Right lung (tissue), 5 donors: ENCODE measurements around the gene ASTN2. TPM values are rescaled to one million over a fixed set of nuclear protein-coding genes. Genes with fewer than 3 reads are reported as not detected.

Source experiments
- DNase-seq, 2 donors: peaks; one replicate each; pipeline ENCODE4 v3.0.0-alpha.2; 2013
- polyA plus RNA-seq, 5 donors: library from polyadenylated mRNA; unstranded; fragments of 120-200 nt; gene quantifications; one replicate each; pipeline versions ENCODE4 v1.2.1 to v1.2.3, GENCODE V29; 2013; ENCODE audit warnings: inconsistent platforms in 1 of 5, low replicate concordance in 1 of 5; ENCODE audit not compliant: insufficient read length in 5 of 5, insufficient read depth in 1 of 5

Gene ASTN2
- polyA plus RNA-seq, 5 donors: 4.4 to 5.2 (median 4.8) TPM

DNA sequence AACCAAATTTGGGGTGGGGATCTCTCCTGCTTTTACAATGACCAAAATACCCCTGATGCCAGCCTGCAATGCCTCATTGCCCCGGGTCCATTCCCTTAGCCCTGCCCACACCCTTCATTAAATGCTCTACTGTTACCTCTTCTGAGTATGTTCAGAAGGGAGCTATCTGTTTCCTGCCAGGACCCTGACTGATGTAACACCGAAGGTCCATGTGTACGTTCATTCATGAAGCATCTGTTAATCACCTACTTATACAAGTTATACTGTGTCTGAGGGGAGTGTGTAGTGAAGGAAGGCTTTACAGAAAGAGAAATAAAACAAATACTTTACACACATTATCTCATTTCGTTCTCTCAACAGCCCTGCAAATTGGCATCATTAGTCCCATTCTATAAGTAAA, 51.9 kb downstream of the ASTN2 start:
- DNase-seq: no peak

DNA sequence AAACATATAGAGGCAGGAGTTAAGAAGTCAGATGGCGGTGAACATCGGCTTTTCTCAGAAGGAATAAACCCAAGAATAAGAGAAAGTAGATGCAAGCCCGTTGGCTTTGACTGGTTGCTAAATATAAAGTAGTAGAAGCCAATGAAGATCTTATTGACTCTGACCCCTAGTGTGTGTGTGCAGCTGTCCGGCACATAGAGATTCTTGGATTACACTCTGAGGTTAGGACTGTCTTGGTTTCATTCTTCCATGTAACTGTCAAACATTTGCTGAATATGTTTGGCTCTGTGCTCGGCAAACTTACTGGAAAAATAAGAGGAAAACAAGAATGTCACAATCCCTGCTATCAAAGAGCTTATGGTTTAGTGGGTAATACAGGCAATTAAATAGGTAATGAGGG, 54.9 kb downstream of the ASTN2 start:
- no peak for DNase-seq

DNA sequence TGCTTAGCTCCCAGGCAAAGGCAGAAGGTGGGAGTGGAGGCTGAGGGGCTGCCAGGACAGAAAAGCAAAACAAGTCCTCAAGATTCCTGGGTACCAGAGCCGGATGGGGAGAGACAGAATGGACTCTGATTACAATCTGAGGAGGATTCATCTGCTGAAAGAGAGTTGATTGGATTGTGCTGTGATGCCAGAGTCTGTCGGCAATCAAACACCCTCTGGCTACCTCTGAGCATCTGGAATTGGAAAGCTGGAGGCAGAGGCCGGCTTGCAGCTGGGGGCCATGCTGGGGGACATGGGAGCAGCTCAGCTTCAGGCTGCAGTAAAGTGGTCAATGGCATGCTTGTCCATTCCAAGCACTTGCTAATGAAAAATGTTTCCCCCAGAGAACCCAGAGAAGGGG, 59.3 kb downstream of the ASTN2 start:
- DNase-seq: no peak

DNA sequence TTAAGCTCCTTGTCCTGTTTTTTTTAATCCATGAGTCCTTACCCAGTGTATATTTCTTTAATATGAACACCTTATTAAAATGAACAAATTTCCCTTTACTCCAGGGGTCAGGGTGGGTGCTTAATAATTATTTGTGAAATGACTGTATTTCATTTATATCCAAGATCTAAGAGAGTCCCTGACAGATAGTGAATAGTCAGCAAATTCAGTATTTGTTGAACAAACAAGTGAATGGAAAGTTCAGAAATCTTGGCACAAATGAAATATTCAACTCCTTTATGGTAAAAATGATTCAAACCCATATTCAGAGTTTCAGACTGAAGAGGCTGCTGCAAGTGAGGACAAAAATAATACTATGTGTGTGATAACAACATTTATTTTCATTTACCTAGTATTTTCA, 59.9 kb downstream of the ASTN2 start:
- no peak for DNase-seq

DNA sequence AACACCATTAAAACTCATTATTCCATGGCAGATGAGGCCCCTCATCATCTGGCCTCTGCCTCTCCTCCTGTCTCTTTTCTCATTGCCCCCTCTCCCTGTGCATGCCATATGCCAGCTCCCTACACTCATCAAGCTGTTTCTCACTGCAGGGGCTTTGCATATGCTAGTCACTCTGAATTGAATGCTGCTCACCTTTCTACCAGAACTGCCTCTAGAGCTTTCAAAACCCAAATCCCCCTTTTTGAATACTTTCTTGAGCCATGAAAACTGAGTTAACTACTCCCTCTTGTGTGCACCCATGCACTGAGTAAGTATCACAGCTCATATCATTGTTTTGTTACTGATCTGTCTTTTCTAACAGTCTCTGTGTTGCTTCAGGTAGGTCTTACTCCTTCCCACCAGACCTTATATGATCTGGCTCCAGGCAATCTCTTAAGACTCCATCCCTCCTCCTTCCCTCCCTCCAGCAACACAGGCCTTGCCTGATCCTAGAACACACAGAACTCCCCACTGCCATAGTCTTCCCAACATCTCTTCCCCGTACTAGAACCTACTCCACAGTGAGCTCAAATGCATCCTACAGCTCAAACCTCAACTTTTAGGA, 60.5 kb downstream of the ASTN2 start:
- DNase-seq: no peak

DNA sequence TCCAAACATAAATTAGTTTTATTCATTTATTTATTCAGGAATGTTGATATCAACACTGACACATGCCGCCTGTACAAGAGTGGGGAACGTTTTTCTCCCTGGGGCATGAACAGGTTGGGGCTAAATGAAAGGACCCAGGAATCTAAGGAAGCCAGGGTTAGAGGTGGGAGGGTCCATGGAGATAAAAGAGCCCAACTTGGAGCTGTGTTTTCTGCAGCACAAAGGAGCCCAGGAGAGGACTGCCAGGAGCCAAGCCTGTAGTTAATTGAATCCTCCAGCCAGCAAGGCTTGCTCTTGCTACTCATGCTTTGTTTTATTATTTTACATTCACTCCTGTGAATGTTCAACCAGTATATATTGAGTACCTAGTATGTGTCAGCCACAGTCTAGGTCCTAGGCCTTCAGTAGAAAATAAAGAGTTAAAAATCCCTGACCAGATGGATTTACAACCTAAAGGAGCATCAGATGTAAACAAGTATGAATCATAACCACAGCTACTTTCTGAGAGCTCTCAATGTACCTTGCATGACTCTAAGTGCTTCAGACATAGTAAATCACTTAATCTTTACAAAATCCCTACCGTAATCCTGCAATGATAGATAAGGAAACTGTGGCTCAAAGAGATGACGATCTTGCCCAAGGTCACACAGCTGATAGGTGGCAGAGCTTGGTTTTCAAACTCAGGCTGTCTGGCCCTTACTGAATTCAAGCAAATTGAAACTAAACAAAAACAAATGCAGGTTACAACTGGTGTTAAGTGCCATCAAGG, 69.8 kb downstream of the ASTN2 start:
- DNase-seq: no peak

DNA sequence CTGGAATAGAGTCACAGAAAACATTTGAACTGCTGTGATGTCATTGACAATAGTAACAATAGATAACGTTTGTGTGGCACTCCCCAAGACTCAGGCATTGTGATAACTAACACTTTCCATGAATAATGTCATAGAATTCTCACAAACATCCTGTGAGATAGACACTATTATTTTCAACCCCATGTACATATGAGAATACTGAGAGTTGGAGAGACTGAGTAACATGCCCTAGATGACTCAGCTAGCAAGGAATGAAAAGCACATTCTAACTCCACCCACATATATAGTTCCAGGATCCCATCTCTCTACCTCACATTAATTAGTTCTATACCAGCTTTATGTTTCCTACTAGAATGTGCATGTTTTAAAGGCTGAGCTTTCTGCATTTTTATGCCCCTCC, 71.4 kb downstream of the ASTN2 start:
- no peak for DNase-seq

DNA sequence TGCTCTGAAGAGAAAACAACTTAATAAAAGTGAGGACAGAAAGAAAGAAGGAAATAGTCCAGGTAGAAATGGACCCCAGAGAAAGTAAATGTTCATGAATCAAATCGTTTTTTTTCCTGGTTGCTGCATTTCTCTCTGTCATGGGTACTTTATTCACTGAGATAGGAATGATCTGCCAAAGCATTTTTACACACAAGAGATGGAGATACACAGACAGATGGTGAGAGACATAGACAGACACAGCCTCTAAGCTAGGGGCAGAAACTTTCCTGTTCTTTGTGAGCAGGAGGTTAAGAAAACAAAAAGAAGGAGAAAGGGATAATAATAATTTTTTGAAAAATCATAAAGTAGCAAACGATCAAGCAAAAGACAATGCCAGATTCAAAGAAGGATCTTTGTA, 73.7 kb downstream of the ASTN2 start:
- no peak for DNase-seq

DNA sequence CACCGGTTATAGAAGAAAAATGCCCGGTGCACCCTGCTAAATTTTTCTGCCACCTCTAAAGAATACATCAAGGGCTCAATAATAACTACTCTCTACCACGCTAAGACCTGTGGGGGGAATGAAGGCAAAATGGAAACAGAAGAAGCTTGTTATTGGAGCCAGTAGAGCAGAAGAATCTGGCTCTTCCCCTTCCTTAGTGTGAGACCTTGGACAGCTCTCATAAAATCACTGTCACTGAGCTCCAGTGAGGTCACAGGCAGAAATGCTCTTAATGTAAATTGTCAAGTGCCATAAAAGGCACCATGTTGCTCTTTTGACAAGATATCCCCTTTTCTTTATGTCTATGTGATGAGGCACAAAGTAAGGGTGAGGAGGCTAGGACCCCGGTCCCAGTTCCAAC, 74.4 kb downstream of the ASTN2 start:
- no peak for DNase-seq

DNA sequence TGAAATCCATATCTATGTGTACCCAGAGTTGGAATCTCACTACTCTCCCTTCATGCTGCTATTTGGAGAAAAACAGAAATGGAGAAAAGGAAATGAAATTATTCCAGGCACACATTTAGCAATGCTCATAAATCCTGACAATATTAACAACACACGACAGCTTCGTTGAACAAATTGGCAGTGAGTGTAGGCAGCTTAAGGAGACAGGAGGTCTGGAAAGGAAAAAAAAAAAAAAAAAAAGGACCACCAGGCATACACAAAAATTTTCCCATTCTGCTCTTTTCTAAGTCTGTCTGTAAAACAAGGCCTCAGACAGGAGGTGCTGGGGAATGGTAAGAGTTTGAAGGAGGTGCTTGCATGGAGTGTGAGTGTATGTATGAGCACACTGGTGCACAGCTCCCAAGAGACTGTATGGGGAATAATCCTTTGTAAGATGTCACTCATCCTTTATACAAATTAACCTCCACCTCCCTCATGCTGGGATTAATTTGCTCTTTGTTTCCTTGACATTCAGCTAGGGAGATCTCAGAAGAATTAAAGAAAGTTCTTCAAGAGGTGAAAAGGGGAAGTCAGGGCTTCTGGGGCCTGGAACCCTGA, 78.9 kb downstream of the ASTN2 start:
- peak in 1 of 2 donors; percentile 1 for DNase-seq

DNA sequence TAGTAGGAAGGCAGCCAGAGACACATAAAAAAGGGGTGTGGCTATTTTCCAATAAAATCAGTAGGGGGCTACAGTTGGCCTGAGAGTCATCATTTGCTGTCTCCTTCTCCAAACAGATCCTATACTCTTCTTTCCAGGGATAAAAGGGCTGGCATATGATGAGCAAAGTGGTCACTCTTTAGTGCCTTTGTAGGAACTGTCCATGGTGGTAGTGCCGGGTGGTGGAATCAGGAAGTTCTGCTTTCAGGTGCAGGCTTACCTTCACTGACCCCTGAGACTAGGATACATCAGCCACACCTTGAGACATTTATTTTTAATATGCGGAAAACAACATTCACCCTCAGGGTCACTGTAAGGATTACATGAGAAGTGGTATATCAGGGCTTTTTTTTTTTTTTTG, 80.8 kb downstream of the ASTN2 start:
- no peak for DNase-seq

DNA sequence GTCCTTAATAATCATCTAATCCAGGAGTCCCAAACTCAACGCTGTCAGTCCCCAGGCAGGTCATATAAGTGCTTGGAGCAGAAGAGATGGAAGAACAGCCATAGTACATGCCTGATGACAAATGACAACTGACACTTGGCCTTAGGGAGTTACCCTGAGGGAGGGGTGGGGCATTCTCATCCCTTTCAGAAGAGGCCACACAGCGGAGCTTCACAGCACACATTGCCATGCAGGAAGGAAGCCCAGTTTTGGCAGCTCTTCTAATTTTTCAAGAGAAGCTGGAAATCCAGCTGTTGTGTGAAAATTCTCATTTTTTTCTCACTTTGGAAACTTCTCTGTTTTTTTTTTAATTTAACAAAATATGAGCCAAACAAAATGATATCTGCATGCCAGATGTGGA, 89.0 kb downstream of the ASTN2 start:
- no peak for DNase-seq

DNA sequence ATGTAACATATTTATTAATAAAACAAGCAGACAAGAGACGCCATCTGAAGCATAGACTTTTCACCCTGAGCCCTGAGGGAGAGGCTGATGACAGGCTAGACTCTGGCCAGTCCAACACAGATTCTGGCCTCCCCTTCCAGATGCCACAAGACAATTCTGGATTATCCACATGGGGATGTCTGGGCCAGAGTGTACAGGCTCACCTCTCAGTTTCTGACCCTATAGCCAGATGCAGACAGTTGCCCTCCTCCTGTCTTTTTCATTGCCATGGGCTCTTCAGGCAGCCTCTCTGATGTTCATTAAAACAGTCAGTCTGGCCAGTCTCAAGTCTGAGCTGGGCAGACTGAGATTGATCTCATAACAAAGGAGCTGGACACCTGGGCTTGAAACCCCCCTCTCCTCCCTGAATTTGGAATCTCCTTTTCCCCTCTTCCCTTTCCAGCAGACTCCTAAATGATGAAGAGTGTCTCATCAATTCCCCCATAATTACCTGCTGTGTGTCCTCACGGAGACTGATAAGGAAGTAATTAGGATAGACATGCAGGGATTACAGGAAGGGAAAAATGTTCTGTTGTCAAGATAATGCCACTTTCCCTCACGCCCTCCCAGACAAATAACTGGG, 89.6 kb downstream of the ASTN2 start:
- no peak for DNase-seq

DNA sequence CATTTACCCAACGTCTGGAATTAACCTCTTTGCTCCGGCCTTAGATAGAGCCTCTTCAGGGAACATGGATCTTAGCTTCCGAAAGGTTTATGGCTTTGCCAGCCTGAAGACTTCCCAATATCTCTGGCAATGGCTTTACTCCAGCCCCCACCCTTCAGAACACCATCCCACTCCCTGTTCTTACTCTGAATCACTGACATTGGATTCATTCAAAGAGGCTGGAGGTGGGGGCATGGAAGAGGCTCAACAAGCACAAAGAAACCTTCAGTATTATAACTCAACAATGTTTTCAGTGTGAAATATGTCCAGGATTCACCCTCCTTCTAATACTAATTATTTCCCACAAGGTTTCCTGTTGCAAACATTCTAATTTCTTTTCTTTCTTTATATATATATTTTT, 91.5 kb downstream of the ASTN2 start:
- no peak for DNase-seq

DNA sequence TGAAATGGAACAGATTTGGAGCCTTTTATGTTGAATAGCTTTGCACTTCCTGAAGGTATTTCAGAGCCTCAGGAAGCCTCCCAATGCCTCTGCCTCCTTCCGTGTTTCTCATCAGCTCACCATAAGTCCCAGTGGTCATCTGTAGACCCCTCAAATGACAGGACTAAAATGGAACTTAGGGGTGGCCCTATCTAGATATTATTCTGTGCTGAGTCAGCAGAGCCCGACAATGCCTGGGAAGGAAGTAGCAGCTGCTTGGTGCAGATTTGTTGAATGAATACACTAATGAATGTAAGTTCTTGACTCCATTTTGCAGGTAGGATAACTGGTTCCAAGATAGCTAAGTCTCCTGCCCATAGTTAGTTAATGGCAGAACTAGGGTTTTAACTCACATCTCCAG, 97.7 kb downstream of the ASTN2 start:
- DNase-seq: no peak

DNA sequence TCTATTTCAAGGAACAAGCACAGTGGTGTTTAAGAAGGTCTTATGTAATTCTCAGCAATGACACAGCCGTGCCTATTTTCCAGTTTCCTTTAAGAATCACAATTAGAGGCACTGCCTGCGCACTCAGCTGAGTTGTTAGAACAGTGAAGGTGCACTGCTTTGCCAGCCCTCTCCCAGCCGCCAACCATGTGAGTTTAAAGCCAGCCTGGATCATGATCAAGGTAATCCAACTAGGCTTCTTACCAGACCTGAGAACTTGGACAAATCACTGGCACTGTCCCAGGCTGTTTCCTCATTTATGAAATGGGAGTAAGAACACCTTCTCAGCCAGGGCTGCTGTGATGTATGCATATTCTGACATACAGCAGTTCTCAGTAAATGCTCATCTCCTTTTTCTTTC, 99.6 kb downstream of the ASTN2 start:
- no peak for DNase-seq

DNA sequence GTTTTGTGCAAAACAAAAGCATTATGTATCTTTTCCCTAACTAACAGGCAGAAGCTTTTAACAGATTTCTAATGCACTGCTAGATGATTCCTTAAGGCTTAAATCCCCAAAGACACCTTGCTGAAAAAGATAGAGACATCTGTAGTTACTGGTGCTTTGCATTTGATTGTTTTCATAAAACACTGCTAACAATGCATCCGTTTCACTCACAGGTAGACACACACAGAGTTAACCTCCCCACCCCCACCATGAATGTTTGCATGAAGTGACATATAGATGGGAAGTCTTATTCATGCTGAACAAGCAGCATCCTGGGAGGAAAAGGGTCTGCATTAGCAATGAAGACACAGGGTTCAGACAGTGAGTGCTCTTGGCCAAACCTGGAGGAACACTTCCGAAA, 100.9 kb downstream of the ASTN2 start:
- DNase-seq: no peak

DNA sequence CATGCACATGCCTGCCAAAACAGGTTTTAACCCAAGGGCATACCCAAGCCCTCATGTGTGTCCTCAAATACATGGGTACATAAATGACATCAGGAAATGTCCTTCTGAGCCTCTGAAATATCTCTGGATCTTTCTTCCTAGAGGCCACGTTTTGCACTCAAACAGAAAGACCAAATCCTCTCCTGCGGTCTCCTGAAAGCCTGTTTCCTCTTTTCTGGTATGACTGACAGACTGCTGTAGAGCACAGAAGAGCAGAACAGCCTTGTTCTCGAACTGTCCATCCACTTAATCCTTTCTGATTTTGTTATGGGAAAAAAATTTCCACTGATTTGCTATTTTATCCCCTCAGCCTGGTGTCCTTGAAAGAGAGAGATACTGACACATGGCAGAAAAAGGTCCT, 107.2 kb downstream of the ASTN2 start:
- no peak for DNase-seq

DNA sequence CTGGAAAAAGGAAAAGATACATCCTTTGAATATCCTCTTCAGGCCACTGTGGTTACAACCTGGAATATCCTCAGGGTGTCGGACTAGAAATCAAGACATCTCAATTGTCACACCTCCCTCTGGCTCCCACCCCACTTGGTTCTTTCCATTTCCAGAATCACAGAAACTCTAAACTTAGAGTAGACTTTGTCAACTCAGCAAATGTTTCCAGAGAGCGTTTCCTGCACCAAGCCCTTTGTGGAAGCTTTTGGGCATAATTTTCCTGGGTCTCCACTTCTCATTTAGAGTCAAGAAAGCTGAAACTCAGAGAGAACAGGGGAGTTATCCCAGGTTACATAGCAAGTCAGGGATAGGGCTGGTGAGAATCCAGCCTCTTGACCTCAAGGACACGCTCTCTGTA, 108.8 kb downstream of the ASTN2 start:
- DNase-seq: no peak

DNA sequence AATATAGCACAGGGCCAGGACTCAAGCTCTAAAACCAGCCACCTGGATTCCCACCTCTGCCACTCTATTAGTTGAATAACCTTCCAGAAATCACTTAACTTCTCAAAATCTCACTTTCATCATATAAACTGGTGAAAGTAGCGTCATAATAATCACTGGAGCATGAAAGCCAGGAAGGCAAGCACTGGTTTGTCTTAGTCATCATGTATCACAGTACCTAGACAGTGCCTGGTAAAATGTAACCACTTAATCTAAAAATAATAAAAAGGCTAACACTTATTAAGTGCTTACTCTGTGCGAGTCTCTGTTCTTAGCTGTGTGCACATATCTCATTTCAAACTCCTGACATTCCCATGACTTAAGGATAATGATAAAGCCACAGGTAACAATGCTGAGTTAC, 109.4 kb downstream of the ASTN2 start:
- no peak for DNase-seq

DNA sequence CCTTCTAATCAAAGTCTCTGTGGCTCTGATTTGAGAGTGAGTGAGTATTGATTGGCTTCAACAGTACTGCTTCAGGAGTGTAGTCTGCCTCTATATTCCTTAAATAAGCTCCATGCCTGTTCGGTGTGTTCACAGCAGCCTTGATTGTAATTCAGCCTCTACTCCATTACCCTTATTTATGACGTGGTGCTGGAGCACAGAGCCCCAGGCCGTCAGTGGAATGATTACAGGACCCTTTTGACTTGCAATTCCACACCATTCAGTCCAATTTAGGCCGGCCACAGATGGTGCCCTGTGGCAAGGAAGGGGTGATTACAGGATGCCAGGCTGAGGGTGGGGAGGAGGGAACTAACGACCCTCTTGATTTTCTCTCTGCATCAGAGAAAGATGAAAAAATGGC, 110.3 kb downstream of the ASTN2 start:
- DNase-seq: no peak

DNA sequence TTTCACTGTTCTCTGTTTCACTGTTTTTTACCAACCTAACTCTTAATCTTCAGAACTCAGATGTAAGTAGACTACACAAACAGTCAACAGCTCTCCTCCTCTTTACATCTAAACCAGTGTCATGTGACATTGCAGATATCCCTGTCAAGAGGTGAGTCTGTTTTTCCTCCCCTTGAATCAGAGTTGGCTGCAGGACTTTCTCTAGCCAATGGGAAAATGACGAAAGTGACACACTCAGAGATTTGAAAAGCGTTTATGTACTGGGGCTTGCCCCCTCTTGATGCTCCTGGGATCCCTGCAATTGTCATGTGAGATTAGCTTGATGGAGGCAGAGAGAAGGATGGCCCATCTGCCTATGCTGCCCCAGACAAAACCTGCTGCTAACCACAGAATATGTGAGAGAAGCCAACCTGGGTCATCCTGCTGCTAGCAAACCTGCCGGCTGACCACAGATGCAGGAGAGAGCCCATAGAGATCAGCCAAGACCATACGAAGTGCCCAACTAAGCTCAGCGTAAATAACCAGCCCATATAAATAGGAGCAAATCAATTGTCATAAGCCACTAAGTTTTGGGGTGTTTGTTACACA, 111.1 kb downstream of the ASTN2 start:
- DNase-seq: no peak

DNA sequence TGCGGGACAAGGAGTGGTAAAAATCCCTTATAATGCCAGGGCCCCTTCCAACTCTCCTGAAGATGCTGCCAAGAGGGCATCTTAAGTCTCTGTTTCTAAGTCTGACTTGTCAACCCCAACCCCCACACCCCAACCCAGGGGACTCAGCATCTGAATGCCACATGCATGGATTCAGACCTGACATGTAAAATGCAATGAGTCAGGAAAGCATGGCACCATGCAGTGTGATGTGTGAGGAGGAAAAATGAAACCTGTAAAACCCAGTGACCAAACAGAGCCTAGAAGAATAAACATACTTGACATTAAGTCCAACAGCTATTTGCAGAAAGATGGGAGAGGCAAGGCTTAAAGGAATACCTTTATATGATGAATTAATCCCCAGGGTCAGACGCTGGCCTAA, 112.4 kb downstream of the ASTN2 start:
- DNase-seq: no peak
